ENCODE results near the gene CABLES2. TPM values are rescaled to one million over a fixed set of nuclear protein-coding genes. Genes with fewer than 3 reads are reported as not detected.

Gene CABLES2
- polyA plus RNA-seq, 2 of the 4 experiments (the other 2 are of a cell fraction), result 3.9 to 7.7 TPM

DNA sequence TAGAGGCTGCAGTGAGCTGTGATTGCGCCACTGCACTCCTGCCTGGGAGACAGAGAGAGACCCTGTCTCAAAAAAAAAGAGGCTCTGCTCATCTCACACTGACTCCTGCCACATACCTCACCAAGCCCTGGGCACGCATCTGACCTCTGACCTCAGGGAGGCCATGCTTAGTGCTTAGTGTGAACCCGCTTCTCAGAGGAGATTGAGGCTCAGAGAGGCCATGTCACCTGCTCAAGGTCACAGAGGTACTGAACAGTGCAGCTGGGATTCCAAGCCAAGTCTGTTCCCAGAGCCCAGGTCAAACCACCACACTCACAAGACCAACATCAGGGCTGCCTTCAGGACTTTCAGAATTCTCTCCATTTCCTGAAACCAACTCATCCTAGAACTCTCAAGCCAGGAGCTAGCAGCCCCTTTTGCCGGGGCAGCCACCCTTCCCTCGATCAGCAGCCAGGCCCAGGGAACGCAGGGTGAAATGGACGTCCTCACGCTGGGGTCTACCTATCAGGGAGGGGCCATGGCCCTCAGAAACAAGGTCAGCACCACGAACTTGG, 2.9 kb downstream of the CABLES2 start:
- H3K27ac ChIP-seq, result no peak overlapping the region
- peaks cover 13% of the 10 kb centered on the region for H3K4me1 ChIP-seq
- no peak for ATAC-seq
- DNase-seq (ENCODE audit: low read depth in 1 of 2, low spot score in 1 of 2), result no peak
- ChIA-PET CTCF (interaction anchor here (1.8 to 2.9 kb wide), 2 partner anchors 22 to 104 kb away, joined by 7 to 14 read pairs; no protein-coding TSS in a partner anchor), POLR2A (no interaction called here)
- TF ChIP-seq ZNF302 (CRISPR knock-in tag; IDR thresholded peaks at IDR 0.05) (no peak), ESRRA (IDR thresholded peaks at IDR 0.05; ENCODE audit: borderline replicate concordance, low read length) (no peak), SREBF2 (IDR thresholded peaks at IDR 0.05) (no peak), HOXA7 (CRISPR knock-in tag; IDR thresholded peaks at IDR 0.05) (no peak), HDAC2 (IDR thresholded peaks at IDR 0.05) (no peak), MAFK (IDR thresholded peaks at IDR 0.05; ENCODE audit: partially characterized antibody) (no peak), KDM1A (IDR thresholded peaks at IDR 0.05; ENCODE audit: low read depth) (no peak), POLR2AphosphoS2 (conservative IDR thresholded peaks at IDR 0.05; ENCODE audit: low read length) (no peak), EP300 (IDR thresholded peaks at IDR 0.05) (no peak)
- TF ChIP-seq, protein P1, sequence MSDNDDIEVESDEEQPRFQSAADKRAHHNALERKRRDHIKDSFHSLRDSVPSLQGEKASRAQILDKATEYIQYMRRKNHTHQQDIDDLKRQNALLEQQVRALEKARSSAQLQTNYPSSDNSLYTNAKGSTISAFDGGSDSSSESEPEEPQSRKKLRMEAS (IDR thresholded peaks at IDR 0.05), result no peak
- TF ChIP-seq, protein P2, sequence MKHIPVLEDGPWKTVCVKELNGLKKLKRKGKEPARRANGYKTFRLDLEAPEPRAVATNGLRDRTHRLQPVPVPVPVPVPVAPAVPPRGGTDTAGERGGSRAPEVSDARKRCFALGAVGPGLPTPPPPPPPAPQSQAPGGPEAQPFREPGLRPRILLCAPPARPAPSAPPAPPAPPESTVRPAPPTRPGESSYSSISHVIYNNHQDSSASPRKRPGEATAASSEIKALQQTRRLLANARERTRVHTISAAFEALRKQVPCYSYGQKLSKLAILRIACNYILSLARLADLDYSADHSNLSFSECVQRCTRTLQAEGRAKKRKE (CRISPR knock-in tag; IDR thresholded peaks at IDR 0.05; ENCODE audit: low read depth), result no peak
- H3K4me3 ChIP-seq, result no peak overlapping the region
- WGBS (ENCODE audit: missing lambda C conversion rate), result 91% methylated on average over 9 of the region's 9 CpGs
- H3K9me3 ChIP-seq, result no peaks in the 10 kb centered on the region
- H3K4me2 ChIP-seq, result no peak overlapping the region
- no peak for FAIRE-seq

DNA sequence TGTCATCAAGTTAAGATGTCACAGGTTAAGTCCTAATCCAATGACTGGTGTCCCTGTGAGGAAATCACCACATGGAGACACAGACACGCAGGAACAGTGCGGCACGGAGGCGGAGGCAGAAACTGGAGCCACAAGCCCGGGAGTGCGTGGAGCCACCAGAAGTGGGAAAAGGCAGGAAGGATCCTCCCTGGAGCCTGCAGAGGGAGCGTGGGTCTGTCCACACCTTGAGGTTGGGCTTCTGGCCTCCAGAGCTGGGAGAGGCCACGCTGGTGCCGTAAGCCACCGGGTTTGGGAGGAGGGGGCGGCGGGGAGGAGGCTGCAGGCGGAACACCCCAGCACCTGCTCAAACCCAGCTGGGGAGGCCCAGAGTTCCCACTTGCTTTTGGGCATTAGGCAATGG, 3.8 kb downstream of the CABLES2 start:
- no peak for ATAC-seq
- TF ChIP-seq, protein P3, sequence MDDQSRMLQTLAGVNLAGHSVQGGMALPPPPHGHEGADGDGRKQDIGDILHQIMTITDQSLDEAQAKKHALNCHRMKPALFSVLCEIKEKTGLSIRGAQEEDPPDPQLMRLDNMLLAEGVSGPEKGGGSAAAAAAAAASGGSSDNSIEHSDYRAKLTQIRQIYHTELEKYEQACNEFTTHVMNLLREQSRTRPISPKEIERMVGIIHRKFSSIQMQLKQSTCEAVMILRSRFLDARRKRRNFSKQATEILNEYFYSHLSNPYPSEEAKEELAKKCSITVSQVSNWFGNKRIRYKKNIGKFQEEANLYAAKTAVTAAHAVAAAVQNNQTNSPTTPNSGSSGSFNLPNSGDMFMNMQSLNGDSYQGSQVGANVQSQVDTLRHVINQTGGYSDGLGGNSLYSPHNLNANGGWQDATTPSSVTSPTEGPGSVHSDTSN (IDR thresholded peaks at IDR 0.05), result no peak
- no peak overlapping the region for H3K27ac ChIP-seq
- CTCF ChIA-PET, result interaction anchor here (2.9 to 3.9 kb wide), 2 partner anchors 13 to 21 kb away, joined by 14 to 38 read pairs; no protein-coding TSS in a partner anchor
- no peaks in the 10 kb centered on the region for H3K9me3 ChIP-seq
- WGBS (ENCODE audit: missing lambda C conversion rate), result 88% methylated on average over 12 of the region's 13 CpGs
- H3K4me3 ChIP-seq, result no peak overlapping the region
- DNase-seq (ENCODE audit: low read depth in 1 of 2, low spot score in 1 of 2), result no peak
- peaks cover 13% of the 10 kb centered on the region for H3K4me1 ChIP-seq
- FAIRE-seq, result no peak
- no peak overlapping the region for H3K4me2 ChIP-seq
- POLR2A ChIA-PET, result no interaction called here

DNA sequence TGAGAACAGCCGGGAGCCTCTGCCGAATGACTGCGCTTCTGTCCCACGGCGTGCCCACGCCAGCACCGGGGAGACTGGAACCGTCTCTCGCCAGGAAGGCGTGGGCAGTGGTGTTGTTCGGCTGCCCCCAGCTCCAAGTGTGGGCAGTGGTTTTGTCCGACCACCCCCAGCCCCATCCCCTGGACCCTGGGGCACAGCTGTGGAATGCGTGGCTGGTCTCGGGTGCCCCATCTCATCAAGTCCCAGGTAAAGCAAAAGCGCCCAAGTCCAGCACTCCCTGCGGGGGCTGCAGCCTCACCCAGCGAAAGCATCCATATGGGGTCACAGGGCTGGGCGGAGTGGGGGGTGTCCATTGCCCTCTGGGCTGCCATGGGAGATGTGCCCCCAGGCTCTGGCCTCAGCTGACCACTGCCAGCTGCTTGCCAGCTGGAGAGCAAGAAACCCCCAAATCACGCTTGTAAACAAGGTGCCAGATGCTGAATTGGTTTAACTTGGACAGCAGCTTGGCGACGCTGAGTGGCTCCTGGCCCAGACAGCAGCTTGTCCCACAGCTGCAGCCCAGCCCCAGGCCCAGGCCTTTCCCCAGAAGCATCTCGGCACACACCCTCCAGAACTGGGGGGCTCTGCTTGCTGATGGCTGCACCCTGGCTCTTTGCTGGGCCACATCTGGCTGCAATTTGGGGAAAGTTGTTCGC, 4.5 kb downstream of the CABLES2 start:
- CTCF ChIA-PET, result interaction anchor here (0.7 to 4.6 kb wide), 8 partner anchors 7 to 214 kb away, joined by 3 to 38 read pairs (median 4); no protein-coding TSS in a partner anchor
- DNase-seq (ENCODE audit: low read depth in 1 of 2, low spot score in 1 of 2), result no peak
- H3K9me3 ChIP-seq, result no peaks in the 10 kb centered on the region
- FAIRE-seq, result no peak
- TF ChIP-seq SMC3 (IDR thresholded peaks at IDR 0.05) (no peak), ZFP36 (IDR thresholded peaks at IDR 0.05; ENCODE audit: borderline replicate concordance, partially characterized antibody) (no peak), POLR2A (IDR thresholded peaks at IDR 0.05; ENCODE audit: low read length) (no peak), RFX5 (IDR thresholded peaks at IDR 0.05) (no peak), GATA3 (IDR thresholded peaks at IDR 0.05; ENCODE audit: borderline replicate concordance) (no peak), POLR2AphosphoS2 (conservative IDR thresholded peaks at IDR 0.05; ENCODE audit: low read length) (no peak), RNF2 (IDR thresholded peaks at IDR 0.05; ENCODE audit: borderline replicate concordance, low read depth) (no peak), HDAC2 (IDR thresholded peaks at IDR 0.05) (no peak), HEYL (CRISPR knock-in tag; IDR thresholded peaks at IDR 0.05) (no peak), CEBPB (IDR thresholded peaks at IDR 0.05) (no peak), FOSB (CRISPR knock-in tag; IDR thresholded peaks at IDR 0.05) (no peak), KDM1A (IDR thresholded peaks at IDR 0.05; ENCODE audit: low read depth) (no peak), HOXA7 (CRISPR knock-in tag; IDR thresholded peaks at IDR 0.05) (no peak), ZC3H11A (IDR thresholded peaks at IDR 0.05) (no peak), FOXS1 (CRISPR knock-in tag; IDR thresholded peaks at IDR 0.05) (no peak)
- TF ChIP-seq, protein P3 (IDR thresholded peaks at IDR 0.05), result no peak
- TF ChIP-seq, protein P2 (CRISPR knock-in tag; IDR thresholded peaks at IDR 0.05; ENCODE audit: low read depth), result no peak
- TF ChIP-seq, protein P4, sequence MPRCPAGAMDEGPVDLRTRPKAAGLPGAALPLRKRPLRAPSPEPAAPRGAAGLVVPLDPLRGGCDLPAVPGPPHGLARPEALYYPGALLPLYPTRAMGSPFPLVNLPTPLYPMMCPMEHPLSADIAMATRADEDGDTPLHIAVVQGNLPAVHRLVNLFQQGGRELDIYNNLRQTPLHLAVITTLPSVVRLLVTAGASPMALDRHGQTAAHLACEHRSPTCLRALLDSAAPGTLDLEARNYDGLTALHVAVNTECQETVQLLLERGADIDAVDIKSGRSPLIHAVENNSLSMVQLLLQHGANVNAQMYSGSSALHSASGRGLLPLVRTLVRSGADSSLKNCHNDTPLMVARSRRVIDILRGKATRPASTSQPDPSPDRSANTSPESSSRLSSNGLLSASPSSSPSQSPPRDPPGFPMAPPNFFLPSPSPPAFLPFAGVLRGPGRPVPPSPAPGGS (IDR thresholded peaks at IDR 0.05), result no peak
- no peak overlapping the region for H3K4me3 ChIP-seq
- peaks cover 13% of the 10 kb centered on the region for H3K4me1 ChIP-seq
- no peak for ATAC-seq
- POLR2A ChIA-PET, result no interaction called here
- no peak overlapping the region for H3K27ac ChIP-seq
- no peak overlapping the region for H3K4me2 ChIP-seq
- 93% methylated on average over 20 of the region's 23 CpGs for WGBS (ENCODE audit: missing lambda C conversion rate)
